ENCODE data around the gene WBP2.

Gene WBP2

DNA sequence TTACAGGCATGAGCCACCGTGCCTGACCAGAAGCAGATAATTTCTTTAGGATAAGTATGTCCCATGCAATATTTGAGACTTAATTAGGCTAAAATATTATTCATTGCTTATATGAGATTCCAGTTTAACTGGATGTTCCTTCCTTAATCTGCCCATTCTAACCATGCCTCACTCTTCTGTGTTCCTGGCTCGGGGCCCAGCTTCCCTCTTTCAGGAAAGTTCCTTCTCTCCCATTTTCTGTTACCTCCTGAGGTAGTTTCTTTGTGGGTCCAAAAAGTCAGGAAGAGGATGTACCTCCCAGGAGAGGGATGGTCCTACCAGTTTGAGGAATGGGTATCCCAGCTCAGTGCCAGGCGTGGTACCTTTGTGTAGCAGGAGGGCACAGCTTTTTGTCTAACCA lies 47.3 kb downstream of the WBP2 start:
- TF ChIP-seq, protein P1, sequence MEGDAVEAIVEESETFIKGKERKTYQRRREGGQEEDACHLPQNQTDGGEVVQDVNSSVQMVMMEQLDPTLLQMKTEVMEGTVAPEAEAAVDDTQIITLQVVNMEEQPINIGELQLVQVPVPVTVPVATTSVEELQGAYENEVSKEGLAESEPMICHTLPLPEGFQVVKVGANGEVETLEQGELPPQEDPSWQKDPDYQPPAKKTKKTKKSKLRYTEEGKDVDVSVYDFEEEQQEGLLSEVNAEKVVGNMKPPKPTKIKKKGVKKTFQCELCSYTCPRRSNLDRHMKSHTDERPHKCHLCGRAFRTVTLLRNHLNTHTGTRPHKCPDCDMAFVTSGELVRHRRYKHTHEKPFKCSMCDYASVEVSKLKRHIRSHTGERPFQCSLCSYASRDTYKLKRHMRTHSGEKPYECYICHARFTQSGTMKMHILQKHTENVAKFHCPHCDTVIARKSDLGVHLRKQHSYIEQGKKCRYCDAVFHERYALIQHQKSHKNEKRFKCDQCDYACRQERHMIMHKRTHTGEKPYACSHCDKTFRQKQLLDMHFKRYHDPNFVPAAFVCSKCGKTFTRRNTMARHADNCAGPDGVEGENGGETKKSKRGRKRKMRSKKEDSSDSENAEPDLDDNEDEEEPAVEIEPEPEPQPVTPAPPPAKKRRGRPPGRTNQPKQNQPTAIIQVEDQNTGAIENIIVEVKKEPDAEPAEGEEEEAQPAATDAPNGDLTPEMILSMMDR (IDR thresholded peaks at IDR 0.05; ENCODE audit: low read depth, low read length), result no peak
- no peak for DNase-seq (ENCODE audit: extremely low read depth, low read depth)

DNA sequence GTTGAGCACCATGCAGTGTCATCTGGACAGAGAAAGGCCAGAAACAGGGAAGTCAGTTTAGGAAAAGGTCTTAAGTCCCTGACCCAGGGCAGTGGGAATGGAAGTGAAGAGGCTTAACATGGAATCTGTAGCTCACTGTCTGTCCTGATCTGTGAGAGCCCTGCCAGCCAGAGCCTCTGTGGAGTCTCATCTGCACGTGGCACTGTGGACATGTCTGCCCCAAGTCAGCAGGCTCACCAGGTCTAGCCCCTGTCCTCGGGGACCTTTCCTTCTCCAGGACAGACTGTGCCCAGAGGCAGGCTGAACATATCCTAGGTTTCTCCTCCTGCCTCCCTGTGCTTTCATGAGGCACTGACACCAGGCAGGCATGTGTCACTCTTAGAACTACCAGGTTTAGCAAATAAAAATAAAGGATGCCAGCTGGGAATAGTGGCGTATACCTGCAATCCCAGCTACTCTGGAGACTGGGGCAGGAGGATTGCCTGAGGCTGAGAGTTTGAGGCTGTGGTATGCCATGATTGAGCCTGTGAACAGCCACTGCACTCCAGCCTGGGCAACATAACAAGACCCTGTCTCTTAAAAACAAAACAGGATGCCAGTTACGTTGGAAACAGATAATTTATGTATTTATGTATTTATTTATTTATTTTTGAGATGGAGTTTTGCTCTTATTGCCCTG lies 48.2 kb downstream of the WBP2 start:
- no peak for DNase-seq (ENCODE audit: extremely low read depth, low read depth)
- TF ChIP-seq, protein P1 (IDR thresholded peaks at IDR 0.05; ENCODE audit: low read depth, low read length), result no peak

DNA sequence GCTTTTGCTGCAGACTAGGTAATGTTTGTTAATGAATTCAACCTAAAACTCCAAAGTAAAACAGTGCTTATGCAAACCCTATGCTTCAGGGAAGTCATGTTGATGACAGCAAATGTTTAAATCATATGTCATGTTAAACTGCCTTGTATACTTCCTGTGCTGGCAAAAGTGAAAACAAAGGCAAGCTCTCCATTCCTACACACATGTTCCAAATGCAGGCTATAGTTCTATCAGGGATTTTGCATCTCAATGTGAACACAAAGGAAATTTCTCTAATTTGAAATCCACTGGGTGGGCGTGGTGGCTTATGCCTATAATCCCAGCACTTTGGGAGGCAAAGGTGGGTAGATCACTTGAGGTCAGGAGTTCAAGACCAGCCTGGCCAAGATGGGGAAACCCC lies 51.3 kb downstream of the WBP2 start:
- TF ChIP-seq, protein P1 (IDR thresholded peaks at IDR 0.05; ENCODE audit: low read depth, low read length), result no peak
- no peak for DNase-seq (ENCODE audit: extremely low read depth, low read depth)

DNA sequence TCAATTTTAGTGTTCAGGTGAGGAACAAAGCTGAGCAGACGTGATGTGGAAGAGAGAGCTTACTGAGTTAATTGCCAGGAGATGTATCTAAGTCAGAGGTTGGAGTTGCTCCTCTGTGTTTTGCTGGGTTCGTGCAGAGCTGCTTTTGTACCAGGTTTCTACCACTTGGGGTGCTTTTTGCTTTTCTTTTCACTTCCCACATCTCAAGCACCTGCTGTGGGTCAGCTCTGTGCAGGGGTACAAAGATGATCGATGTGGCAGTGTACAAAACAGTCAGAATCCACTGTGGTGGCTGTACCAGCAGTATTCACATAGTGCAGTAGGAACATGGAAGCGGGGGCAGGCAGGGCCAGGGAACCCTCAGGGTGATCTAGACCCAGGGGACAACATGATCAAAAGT lies 55.7 kb downstream of the WBP2 start:
- DNase-seq (ENCODE audit: extremely low read depth, low read depth), result no peak
- TF ChIP-seq, protein P1 (IDR thresholded peaks at IDR 0.05; ENCODE audit: low read depth, low read length), result no peak

DNA sequence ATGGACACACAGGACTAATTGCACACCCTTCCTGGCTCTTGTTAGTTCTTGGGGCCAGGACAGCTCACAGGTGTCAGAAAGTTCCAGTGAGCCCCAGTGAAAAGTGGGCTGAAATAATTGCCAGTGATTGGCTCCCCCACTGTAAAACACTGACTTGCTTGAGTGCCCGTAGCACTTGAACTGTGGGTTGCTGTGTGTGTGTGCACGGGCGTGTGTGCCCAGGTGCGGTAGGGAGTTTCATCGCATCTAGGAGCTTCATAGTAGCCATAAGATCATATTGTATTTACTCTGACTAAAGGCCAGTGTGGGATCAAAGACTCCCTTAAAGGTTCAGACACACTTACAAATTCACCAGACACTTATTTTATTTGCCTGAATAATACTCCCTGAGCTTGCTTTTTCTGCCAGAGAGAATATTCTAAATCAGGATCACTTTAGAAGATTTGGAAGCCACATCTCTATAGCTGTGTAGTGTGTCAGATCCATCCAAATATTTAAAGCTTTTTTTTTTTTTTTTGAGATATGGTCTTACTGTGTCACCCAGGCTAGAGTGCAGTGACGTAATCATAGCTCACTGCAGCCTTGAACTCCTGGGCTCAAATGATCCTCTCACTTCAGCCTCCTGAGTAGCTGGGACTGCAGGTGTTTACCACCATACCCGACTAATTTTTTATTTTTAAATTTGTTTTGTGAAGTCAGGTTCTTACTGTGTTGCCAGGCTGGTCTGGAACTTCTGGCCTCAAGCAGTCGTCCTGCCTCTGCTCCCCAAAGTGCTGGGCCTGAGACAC lies 59.1 kb downstream of the WBP2 start:
- DNase-seq (ENCODE audit: extremely low read depth, low read depth), result no peak
- TF ChIP-seq, protein P1 (IDR thresholded peaks at IDR 0.05; ENCODE audit: low read depth, low read length), result no peak

Measured in AG09319 (cell line).